Activated CD8-positive, alpha-beta T cell treated with anti-CD3 and anti-CD28 coated beads for 36 hours (primary cell): Measurements from ENCODE around the gene HHLA2. TPM values are rescaled to one million over a fixed set of nuclear protein-coding genes. Genes with fewer than 3 reads are reported as not detected.

Experiments
- ATAC-seq: fragments of 200-7000 bp; cut with Tn5 transposase; one replicate; pipeline ENCODE4 v1.10.0; 2021; ENCODE audit warnings: mild to moderate bottlenecking, moderate library complexity
- CTCF ChIA-PET: fragments of 350-600 bp; sonication (Branson Sonifier 250); formaldehyde crosslinking; loops from one replicate; lab custom pipeline; 2021; ENCODE audit warnings: antibody characterized with exemption; lab: Charles Lee
- POLR2A ChIA-PET: fragments of 350-600 bp; sonication (Branson Sonifier 250); formaldehyde crosslinking; loops from one replicate; lab custom pipeline; 2021; ENCODE audit warnings: antibody characterized with exemption; lab: Charles Lee
- DNase-seq: peaks from one replicate; pipeline ENCODE4 v3.0.0-alpha.2; 2020
- H3K27ac Mint-ChIP-seq: one replicate; pipeline ENCODE4 v1.8.0; 2021; ENCODE audit warnings: mild to moderate bottlenecking, mixed read lengths
- H3K27me3 Mint-ChIP-seq: one replicate; pipeline ENCODE4 v1.8.0; 2021; ENCODE audit warnings: mixed read lengths
- H3K36me3 Mint-ChIP-seq: one replicate; pipeline ENCODE4 v1.8.0; 2021; ENCODE audit warnings: low read depth, mixed read lengths
- H3K4me1 Mint-ChIP-seq: one replicate; pipeline ENCODE4 v1.8.0; 2021; ENCODE audit warnings: low read depth, mixed read lengths
- H3K4me3 Mint-ChIP-seq: one replicate; pipeline ENCODE4 v1.8.0; 2021; ENCODE audit warnings: mild to moderate bottlenecking, moderate library complexity, mixed read lengths
- H3K9me3 Mint-ChIP-seq: one replicate; pipeline ENCODE4 v1.8.0; 2021; ENCODE audit warnings: mixed read lengths
- CTCF ChIP-seq: fragments of 200-600 bp; IDR thresholded peaks from one replicate; pipeline ENCODE4 v1.8.0; 2022; ENCODE audit warnings: antibody characterized with exemption, mild to moderate bottlenecking
- intact Hi-C: fragments of 100-400 bp; cut with micrococcal nuclease; formaldehyde crosslinking; loops from one replicate; pipeline ENCODE4 v1.10.0; 2022
- total RNA-seq, 2 experiments: library from RNA; stranded (reverse); gene quantifications; one replicate each; pipeline ENCODE4 v1.2.3, GENCODE V29; 2021

HHLA2 gene
- total RNA-seq, 2 experiments from 2014 or later, result 1.7 to 2.2 TPM

DNA sequence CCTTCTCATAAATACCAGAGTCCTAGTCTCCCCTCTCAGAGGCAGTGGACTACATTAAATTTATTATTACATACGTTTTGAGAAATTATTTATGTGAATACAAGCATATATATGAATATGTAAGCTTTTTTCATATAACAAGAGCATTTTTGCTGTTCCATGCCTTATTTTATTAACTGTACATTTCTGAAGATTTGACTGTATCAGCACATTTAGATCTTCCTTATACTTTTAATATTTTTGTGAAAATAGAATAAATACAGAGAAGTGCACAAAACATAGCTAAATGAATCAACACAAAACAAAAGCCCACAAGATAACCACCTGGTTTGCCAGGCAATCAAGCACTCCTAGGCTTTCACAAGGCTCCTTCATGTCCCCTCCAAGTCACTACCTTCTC is 27.8 kb downstream of the HHLA2 start:
- ChIA-PET CTCF (no interaction called here), POLR2A (interaction anchor here (0.6 kb wide), 1 partner anchor 19 kb away, joined by 3 read pairs; no protein-coding TSS in a partner anchor)

GRCh38 chr3:108327168-108327567 is 30.8 kb downstream of the HHLA2 start:
- H3K27ac Mint-ChIP-seq, result no peak overlapping the region
- peaks cover 38% of the 10 kb centered on the region for H3K4me1 Mint-ChIP-seq
- H3K9me3 Mint-ChIP-seq, result peaks cover 8% of the 10 kb centered on the region
- peaks cover 5% of the 10 kb centered on the region for H3K36me3 Mint-ChIP-seq
- CTCF ChIA-PET, result interaction anchor here (1.0 kb wide), 1 partner anchor 174 kb away, joined by 3 read pairs; no protein-coding TSS in a partner anchor
- peaks cover 2% of the 10 kb centered on the region for H3K27me3 Mint-ChIP-seq
- DNase-seq (no peak), ATAC-seq (no peak)
- POLR2A ChIA-PET, result interaction anchor here (0.7 kb wide), 1 partner anchor 61 kb away, joined by 3 read pairs; no protein-coding TSS in a partner anchor
- no peak for TF ChIP-seq CTCF
- intact Hi-C loops, result loop anchor here (10.0 kb wide), 1 partner anchor 172 kb away; no protein-coding TSS in a partner anchor
- no peak overlapping the region for H3K4me3 Mint-ChIP-seq

More for the DNA sequence above, 27.8 kb downstream of the HHLA2 start:
- H3K27ac Mint-ChIP-seq, result no peak overlapping the region
- H3K27me3 Mint-ChIP-seq, result peaks cover 2% of the 10 kb centered on the region
- peaks cover 32% of the 10 kb centered on the region for H3K4me1 Mint-ChIP-seq
- no peak overlapping the region for H3K4me3 Mint-ChIP-seq
- intact Hi-C loops, result loop anchor here (10.0 kb wide), 1 partner anchor 169 kb away; no protein-coding TSS in a partner anchor
- TF ChIP-seq CTCF, result no peak
- DNase-seq (no peak), ATAC-seq (no peak)
- H3K9me3 Mint-ChIP-seq, result peaks cover 8% of the 10 kb centered on the region
- peaks cover 5% of the 10 kb centered on the region for H3K36me3 Mint-ChIP-seq

DNA sequence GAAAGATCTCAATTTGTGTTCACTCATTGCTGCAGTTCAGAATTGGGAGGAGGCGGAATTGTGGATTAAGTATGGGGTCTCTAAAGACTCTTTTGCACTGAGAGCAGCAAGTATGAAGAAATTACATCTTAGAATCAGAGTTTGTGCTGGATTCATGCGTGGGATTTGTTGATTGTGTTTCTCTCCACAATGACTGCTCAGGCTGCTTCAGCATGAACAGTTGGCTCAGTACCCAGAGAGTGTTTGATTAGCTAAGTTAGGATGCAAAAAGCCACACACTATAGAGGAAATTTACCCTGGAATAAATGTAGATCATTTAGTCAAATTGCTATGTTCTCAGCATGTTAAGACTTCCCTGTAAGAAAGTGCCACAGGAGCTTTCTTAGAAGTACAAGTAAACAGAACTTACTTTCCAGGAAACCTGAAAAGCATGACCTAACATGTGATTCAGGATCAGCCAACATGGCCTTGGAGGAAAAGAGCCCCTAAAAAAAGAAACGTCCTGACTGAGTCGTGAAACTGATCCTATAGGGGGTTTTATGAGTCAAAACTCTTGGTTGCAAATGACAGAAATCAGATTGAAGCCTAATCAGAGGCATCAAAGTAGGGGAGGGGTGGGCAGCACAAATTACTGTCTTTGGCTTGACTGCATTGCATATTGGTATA is 32.6 kb downstream of the HHLA2 start:
- peaks cover 5% of the 10 kb centered on the region for H3K36me3 Mint-ChIP-seq
- ChIA-PET POLR2A (no interaction called here), CTCF (interaction anchor here (0.7 kb wide), 1 partner anchor 149 kb away, joined by 3 read pairs; no protein-coding TSS in a partner anchor)
- H3K9me3 Mint-ChIP-seq, result peaks cover 8% of the 10 kb centered on the region
- H3K27ac Mint-ChIP-seq, result peak overlapping the region; percentile 74
- peaks cover 32% of the 10 kb centered on the region for H3K4me1 Mint-ChIP-seq
- ATAC-seq (peak; percentile 81), DNase-seq (peak; percentile 39)
- H3K27me3 Mint-ChIP-seq, result no peaks in the 10 kb centered on the region
- H3K4me3 Mint-ChIP-seq, result no peak overlapping the region
- intact Hi-C loops, result loop anchor here (10.0 kb wide), 1 partner anchor 174 kb away; no protein-coding TSS in a partner anchor
- no peak for TF ChIP-seq CTCF

- ChIA-PET CTCF (no interaction called here), POLR2A (interaction anchor here (0.6 kb wide), 1 partner anchor 271 kb away, joined by 3 read pairs; no protein-coding TSS in a partner anchor)
- DNase-seq, result no peak
- H3K27me3 Mint-ChIP-seq, result no peaks in the 10 kb centered on the region
- intact Hi-C loops, result loop anchor here (10.0 kb wide), 1 partner anchor 175 kb away; no protein-coding TSS in a partner anchor
- H3K27ac Mint-ChIP-seq, result peak overlapping the region; percentile 74
- peaks cover 8% of the 10 kb centered on the region for H3K9me3 Mint-ChIP-seq
- peaks cover 32% of the 10 kb centered on the region for H3K4me1 Mint-ChIP-seq
- H3K36me3 Mint-ChIP-seq, result peaks cover 5% of the 10 kb centered on the region
- no peak for TF ChIP-seq CTCF
- no peak for ATAC-seq
- no peak overlapping the region for H3K4me3 Mint-ChIP-seq
Observed at GRCh38 chr3:108329508-108329907, 33.2 kb downstream of the HHLA2 start.

- ChIA-PET CTCF (no interaction called here), POLR2A (interaction anchor here (0.6 kb wide), 1 partner anchor 272 kb away, joined by 3 read pairs; no protein-coding TSS in a partner anchor)
- peaks cover 8% of the 10 kb centered on the region for H3K9me3 Mint-ChIP-seq
- TF ChIP-seq CTCF, result no peak
- peaks cover 32% of the 10 kb centered on the region for H3K4me1 Mint-ChIP-seq
- no peaks in the 10 kb centered on the region for H3K27me3 Mint-ChIP-seq
- peak overlapping the region; percentile 74 for H3K27ac Mint-ChIP-seq
- intact Hi-C loops, result loop anchor here (10.0 kb wide), 1 partner anchor 175 kb away; no protein-coding TSS in a partner anchor
- H3K36me3 Mint-ChIP-seq, result peaks cover 5% of the 10 kb centered on the region
- ATAC-seq (peak; percentile 45), DNase-seq (no peak)
- H3K4me3 Mint-ChIP-seq, result no peak overlapping the region
Observed at GRCh38 chr3:108329947-108330346, 33.6 kb downstream of the HHLA2 start.
